Caco-2 (cell line): ENCODE results near the gene EPB41. TPM values are rescaled to one million over a fixed set of nuclear protein-coding genes. Genes with fewer than 3 reads are reported as not detected.
"Not testable (repeated sequence)": the region's sequence is repeated elsewhere in the genome, so short reads cannot be mapped to it uniquely, and the experiment has no call there.

ENCODE experiments used
- BruUV-seq: library from RNA; stranded (reverse); fragments of 400-500 nt; replicated peaks from 2 replicates; lab custom pipeline; 2021; lab: Mats Ljungman, UMichigan
- CTCF ChIA-PET: fragments of 300-600 bp; sonication (Branson Sonifier 250); formaldehyde crosslinking; loops from one replicate; lab custom pipeline; 2022; ENCODE audit warnings: antibody characterized with exemption; lab: Charles Lee
- POLR2A ChIA-PET: fragments of 300-600 bp; sonication (Branson Sonifier 250); formaldehyde crosslinking; loops from one replicate; lab custom pipeline; 2022; ENCODE audit warnings: antibody characterized with exemption; lab: Charles Lee
- DNase-seq, 2 experiments: peaks; one replicate each; pipeline versions ENCODE4 v3.0.0 to v3.0.0-alpha.2; 2020 to 2022
- H3K27me3 ChIP-seq: replicated peaks from 2 replicates; pipeline ENCODE4 v1.6.0; 2011; ENCODE audit warnings: low read length; ENCODE audit not compliant: control insufficient read depth, insufficient read depth
- H3K36me3 ChIP-seq: 2 replicates; pipeline ENCODE4 v1.5.1; 2011; ENCODE audit warnings: low read length; ENCODE audit not compliant: control insufficient read depth, insufficient read depth
- H3K4me1 ChIP-seq: fragments of 250-450 bp; sonication (Bioruptor Pico); 2 replicates; pipeline ENCODE4 v1.5.1; 2020; ENCODE audit warnings: mild to moderate bottlenecking
- H3K4me3 ChIP-seq: 2 replicates; pipeline ENCODE4 v1.5.1; 2011; ENCODE audit warnings: low read depth, mild to moderate bottlenecking, control low read depth, low read length
- H3K9me3 ChIP-seq: fragments of 250-450 bp; sonication (Bioruptor Pico); 2 replicates; pipeline ENCODE4 v1.5.1; 2020; ENCODE audit warnings: mild to moderate bottlenecking, moderate library complexity
- H3K27ac Mint-ChIP-seq: one replicate; pipeline ENCODE4 v1.8.0; 2022; ENCODE audit warnings: mixed read lengths; ENCODE audit not compliant: unreplicated experiment
- H3K27me3 Mint-ChIP-seq: one replicate; pipeline ENCODE4 v1.8.0; 2022; ENCODE audit warnings: mixed read lengths; ENCODE audit not compliant: insufficient read depth, unreplicated experiment
- H3K36me3 Mint-ChIP-seq: one replicate; pipeline ENCODE4 v1.8.0; 2022; ENCODE audit warnings: mild to moderate bottlenecking, mixed read lengths; ENCODE audit not compliant: insufficient read depth, unreplicated experiment
- H3K4me1 Mint-ChIP-seq: one replicate; pipeline ENCODE4 v1.8.0; 2022; ENCODE audit warnings: low read depth, mixed read lengths; ENCODE audit not compliant: unreplicated experiment
- H3K4me3 Mint-ChIP-seq: one replicate; pipeline ENCODE4 v1.8.0; 2022; ENCODE audit warnings: mild to moderate bottlenecking, moderate library complexity, mixed read lengths; ENCODE audit not compliant: unreplicated experiment
- H3K9me3 Mint-ChIP-seq: one replicate; pipeline ENCODE4 v1.8.0; 2022; ENCODE audit warnings: mixed read lengths; ENCODE audit not compliant: unreplicated experiment
- CTCF ChIP-seq, 2 experiments: fragments of 200-600 bp in 1 of 2; IDR thresholded peaks; 1 replicate in 1 of 2; 2 replicates in 1 of 2; pipeline versions ENCODE4 v1.5.1 to v1.8.0; 2011 to 2022; ENCODE audit warnings: antibody characterized with exemption in 1 of 2, control low read depth in 1 of 2, inconsistent platforms in 1 of 2, low read depth in 1 of 2, low read length in 1 of 2, mild to moderate bottlenecking in 1 of 2, moderate library complexity in 1 of 2; ENCODE audit not compliant: insufficient read depth in 1 of 2, severe bottlenecking in 1 of 2, unreplicated experiment in 1 of 2
- intact Hi-C: fragments of 100-400 bp; cut with micrococcal nuclease; formaldehyde crosslinking; loops from one replicate; pipeline ENCODE4 v1.10.0; 2022; ENCODE audit not compliant: unreplicated experiment
- total RNA-seq: library from RNA; stranded (reverse); gene quantifications from 2 replicates; pipeline ENCODE4 v1.2.3, GENCODE V29; 2022

The EPB41 gene
- total RNA-seq, 1 experiment from 2014 or later: 29.5 TPM

GRCh38 chr1:29148656-29149491, 234.5 kb downstream of the EPB41 start:
- TSS peak; percentile 85 for BruUV-seq
- no peak overlapping the region for H3K4me3 Mint-ChIP-seq

GRCh38 chr1:29150346-29150745, 236.0 kb downstream of the EPB41 start:
- Mint-ChIP-seq H3K27ac (peak overlapping the region; percentile 42), H3K4me1 (peaks cover 18% of the 10 kb centered on the region), H3K36me3 (peaks cover 100% of the 10 kb centered on the region)
- H3K4me3 ChIP-seq, intact Hi-C loops, CTCF ChIA-PET, H3K9me3 ChIP-seq, H3K9me3 Mint-ChIP-seq, DNase-seq, H3K27me3 ChIP-seq, BruUV-seq, POLR2A ChIA-PET, H3K27me3 Mint-ChIP-seq, H3K36me3 ChIP-seq, H3K4me3 Mint-ChIP-seq: not testable (repeated sequence)
- peaks cover 14% of the 10 kb centered on the region for H3K4me1 ChIP-seq

More at GRCh38 chr1:29148656-29149491, 234.5 kb downstream of the EPB41 start:
- peaks cover 18% of the 10 kb centered on the region for H3K4me1 Mint-ChIP-seq
- CTCF ChIA-PET: no interaction called here
- H3K36me3 Mint-ChIP-seq: peaks cover 91% of the 10 kb centered on the region
- H3K4me1 ChIP-seq: peaks cover 15% of the 10 kb centered on the region
- no peaks in the 10 kb centered on the region for H3K9me3 ChIP-seq
- no peaks in the 10 kb centered on the region for H3K27me3 ChIP-seq
- H3K27ac Mint-ChIP-seq: peak overlapping the region; percentile 67
- DNase-seq: no peak
- H3K4me3 ChIP-seq: no peak overlapping the region
- intact Hi-C loops: no loop called here
- no peaks in the 10 kb centered on the region for H3K27me3 Mint-ChIP-seq
- POLR2A ChIA-PET: no interaction called here
- no peak for TF ChIP-seq CTCF (IDR thresholded peaks at IDR 0.05; ENCODE audit: insufficient read depth in 1 of 2, low read depth in 1 of 2, low read length in 1 of 2, severe bottlenecking in 1 of 2, unreplicated experiment in 1 of 2)
- no peaks in the 10 kb centered on the region; the same call in none of the 2 replicates for H3K36me3 ChIP-seq
- no peaks in the 10 kb centered on the region for H3K9me3 Mint-ChIP-seq

- Histone ChIP-seq H3K36me3 (no peaks in the 10 kb centered on the region; the same call in none of the 2 replicates), H3K4me1 (peaks cover 10% of the 10 kb centered on the region), H3K9me3 (peaks cover 2% of the 10 kb centered on the region; the same call in 1 of the 2 replicates), H3K4me3 (no peak overlapping the region), H3K27me3 (no peaks in the 10 kb centered on the region)
- CTCF ChIA-PET: no interaction called here
- no peak overlapping the region for H3K4me3 Mint-ChIP-seq
- no peak overlapping the region for H3K27ac Mint-ChIP-seq
- POLR2A ChIA-PET: no interaction called here
- intact Hi-C loops: no loop called here
- no peak for DNase-seq
- no peak for TF ChIP-seq CTCF (IDR thresholded peaks at IDR 0.05; ENCODE audit: insufficient read depth in 1 of 2, low read depth in 1 of 2, low read length in 1 of 2, severe bottlenecking in 1 of 2, unreplicated experiment in 1 of 2)
- no peaks in the 10 kb centered on the region for H3K9me3 Mint-ChIP-seq
- no TSS peak for BruUV-seq
- H3K27me3 Mint-ChIP-seq: no peaks in the 10 kb centered on the region
- H3K4me1 Mint-ChIP-seq: peaks cover 9% of the 10 kb centered on the region
- peaks cover 92% of the 10 kb centered on the region for H3K36me3 Mint-ChIP-seq
Measured at GRCh38 chr1:29152046-29152805, 237.9 kb downstream of the EPB41 start.
